ENCODE measurements around the gene ACKR2. TPM values are rescaled to one million over a fixed set of nuclear protein-coding genes. Genes with fewer than 3 reads are reported as not detected.

The ACKR2 gene
- total RNA-seq, 4 donors from 2014 or later: 1.4 to 9.2 (median 5.2) TPM

DNA sequence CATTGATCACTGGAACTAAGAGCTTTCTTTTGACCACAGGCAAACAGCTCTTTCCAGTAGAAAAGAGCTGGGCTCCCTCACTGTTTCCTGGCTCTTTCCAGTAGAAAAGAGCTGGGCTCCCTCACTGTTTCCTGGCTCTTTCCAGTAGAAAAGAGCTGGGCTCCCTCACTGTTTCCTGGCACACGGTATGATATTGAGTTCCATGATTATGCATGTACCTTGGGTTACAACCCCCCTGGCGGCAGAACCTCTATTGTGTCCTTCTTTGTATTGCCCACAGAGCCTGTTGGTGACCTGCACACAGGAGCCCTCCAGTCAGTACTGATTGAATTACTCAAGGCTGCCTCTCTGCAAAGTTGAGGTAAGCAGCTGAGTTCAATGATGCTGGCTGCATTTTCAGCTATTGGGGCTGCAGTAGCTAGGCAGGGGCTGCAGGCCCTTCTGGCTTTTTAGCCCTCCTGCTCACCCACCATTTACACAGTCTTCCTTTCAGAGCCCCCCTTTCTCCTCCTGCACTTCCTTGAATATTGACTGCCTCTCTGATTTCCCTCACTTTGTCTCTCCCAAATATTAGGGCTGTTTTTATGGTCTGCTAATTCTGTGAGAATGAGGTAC lies 10.2 kb downstream of the ACKR2 start:
- peak overlapping the region; percentile 60 to 83 (median 72) for H3K27ac ChIP-seq
- no peaks in the 10 kb centered on the region for H3K36me3 ChIP-seq
- no peaks in the 10 kb centered on the region for H3K9me3 ChIP-seq
- 33 to 50% methylated on average over 1 to 2 of the region's 2 CpGs for WGBS, 2 donors (ENCODE audit: low coverage in 1 of 2)
- TF ChIP-seq, protein P1, sequence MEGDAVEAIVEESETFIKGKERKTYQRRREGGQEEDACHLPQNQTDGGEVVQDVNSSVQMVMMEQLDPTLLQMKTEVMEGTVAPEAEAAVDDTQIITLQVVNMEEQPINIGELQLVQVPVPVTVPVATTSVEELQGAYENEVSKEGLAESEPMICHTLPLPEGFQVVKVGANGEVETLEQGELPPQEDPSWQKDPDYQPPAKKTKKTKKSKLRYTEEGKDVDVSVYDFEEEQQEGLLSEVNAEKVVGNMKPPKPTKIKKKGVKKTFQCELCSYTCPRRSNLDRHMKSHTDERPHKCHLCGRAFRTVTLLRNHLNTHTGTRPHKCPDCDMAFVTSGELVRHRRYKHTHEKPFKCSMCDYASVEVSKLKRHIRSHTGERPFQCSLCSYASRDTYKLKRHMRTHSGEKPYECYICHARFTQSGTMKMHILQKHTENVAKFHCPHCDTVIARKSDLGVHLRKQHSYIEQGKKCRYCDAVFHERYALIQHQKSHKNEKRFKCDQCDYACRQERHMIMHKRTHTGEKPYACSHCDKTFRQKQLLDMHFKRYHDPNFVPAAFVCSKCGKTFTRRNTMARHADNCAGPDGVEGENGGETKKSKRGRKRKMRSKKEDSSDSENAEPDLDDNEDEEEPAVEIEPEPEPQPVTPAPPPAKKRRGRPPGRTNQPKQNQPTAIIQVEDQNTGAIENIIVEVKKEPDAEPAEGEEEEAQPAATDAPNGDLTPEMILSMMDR (IDR thresholded peaks at IDR 0.05): peak in 2 of 5 experiments; percentile 29 to 53
- no peak for TF ChIP-seq POLR2AphosphoS5 (IDR thresholded peaks at IDR 0.05)
- in situ Hi-C loops (cut with MboI; ENCODE audit: low pct_ligation_motif_present in 1 of 4, low pct_unique_long_range_greater_than_20kb in 1 of 4, low sequenced_read_pairs in 3 of 4) (no loop called here), intact Hi-C loops (cut with DNase I; ENCODE audit: low total_unique reads) (no loop called here)
- H3K27me3 ChIP-seq: no peaks in the 10 kb centered on the region
- H3K4me1 ChIP-seq: peaks cover 3 to 58% (median 24%) of the 10 kb centered on the region in 4 donors
- H3K4me3 ChIP-seq: no peak overlapping the region
- DNase-seq: peak; percentile 59

DNA sequence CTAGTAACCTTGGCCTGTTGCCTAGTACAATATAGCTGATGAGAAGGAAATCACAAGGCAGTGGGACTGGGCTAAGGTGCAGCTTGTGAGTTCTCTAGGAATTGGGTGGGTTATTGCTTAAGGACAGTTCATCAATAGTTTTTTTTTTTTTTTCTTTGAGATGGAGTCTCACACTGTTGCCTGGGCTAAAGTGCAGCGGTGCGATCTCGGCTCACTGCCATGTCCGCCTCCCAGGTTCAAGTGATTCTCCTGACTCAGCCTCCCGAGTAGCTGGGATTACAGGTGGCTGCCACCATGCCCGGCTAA lies 11.5 kb downstream of the ACKR2 start:
- in situ Hi-C loops (cut with MboI; ENCODE audit: low pct_ligation_motif_present in 1 of 4, low pct_unique_long_range_greater_than_20kb in 1 of 4, low sequenced_read_pairs in 3 of 4): no loop called here
- no peak overlapping the region for H3K4me3 ChIP-seq
- H3K36me3 ChIP-seq: no peaks in the 10 kb centered on the region
- peak overlapping the region; percentile 23 to 83 (median 66) for H3K27ac ChIP-seq
- WGBS, 2 donors (ENCODE audit: low coverage in 1 of 2): 67% methylated on average over 6 of the region's 6 CpGs; no CpG with 5 or more reads in 1 of the 2 donors
- peak; percentile 42 for DNase-seq
- TF ChIP-seq EP300 (IDR thresholded peaks at IDR 0.05; ENCODE audit: low read depth) (no peak), POLR2AphosphoS5 (IDR thresholded peaks at IDR 0.05) (no peak), POLR2A (IDR thresholded peaks at IDR 0.05) (no peak)
- TF ChIP-seq, protein P1 (IDR thresholded peaks at IDR 0.05): no peak
- no peaks in the 10 kb centered on the region for H3K27me3 ChIP-seq
- no peaks in the 10 kb centered on the region for H3K9me3 ChIP-seq
- intact Hi-C loops (cut with DNase I; ENCODE audit: low total_unique reads): no loop called here
- peaks cover 0 to 46% (median 16%) of the 10 kb centered on the region in 4 donors for H3K4me1 ChIP-seq

- in situ Hi-C loops (cut with MboI; ENCODE audit: low pct_ligation_motif_present in 1 of 4, low pct_unique_long_range_greater_than_20kb in 1 of 4, low sequenced_read_pairs in 3 of 4) (no loop called here), intact Hi-C loops (cut with DNase I; ENCODE audit: low total_unique reads) (no loop called here)
- WGBS, 2 donors (ENCODE audit: low coverage in 1 of 2): 88 to 93% methylated on average over 2 to 3 of the region's 3 CpGs
- Histone ChIP-seq H3K4me3 (no peak overlapping the region), H3K27ac (peak overlapping the region in 1 of 4 donors; percentile 7), H3K27me3 (no peaks in the 10 kb centered on the region), H3K36me3 (no peaks in the 10 kb centered on the region), H3K4me1 (peaks cover 0 to 51% (median 17%) of the 10 kb centered on the region in 4 donors), H3K9me3 (no peaks in the 10 kb centered on the region)
- DNase-seq: no peak
- TF ChIP-seq POLR2AphosphoS5 (IDR thresholded peaks at IDR 0.05): no peak
- no peak for TF ChIP-seq EP300 (IDR thresholded peaks at IDR 0.05; ENCODE audit: low read depth)
- TF ChIP-seq POLR2A (IDR thresholded peaks at IDR 0.05): no peak
- TF ChIP-seq, protein P1 (IDR thresholded peaks at IDR 0.05): no peak
These were observed 13.6 kb downstream of the ACKR2 start for GRCh38 chr3:42822828-42823227.

GRCh38 chr3:42823351-42823750 lies 14.1 kb downstream of the ACKR2 start:
- intact Hi-C loops (cut with DNase I; ENCODE audit: low total_unique reads): no loop called here
- no peak for DNase-seq
- TF ChIP-seq POLR2A (IDR thresholded peaks at IDR 0.05) (no peak), EP300 (IDR thresholded peaks at IDR 0.05; ENCODE audit: low read depth) (no peak), POLR2AphosphoS5 (IDR thresholded peaks at IDR 0.05) (no peak)
- TF ChIP-seq, protein P1 (IDR thresholded peaks at IDR 0.05): no peak
- in situ Hi-C loops (cut with MboI; ENCODE audit: low pct_ligation_motif_present in 1 of 4, low pct_unique_long_range_greater_than_20kb in 1 of 4, low sequenced_read_pairs in 3 of 4): no loop called here
- no peaks in the 10 kb centered on the region for H3K9me3 ChIP-seq
- H3K4me1 ChIP-seq: peaks cover 0 to 55% (median 20%) of the 10 kb centered on the region in 4 donors
- H3K4me3 ChIP-seq: no peak overlapping the region
- 45 to 63% methylated on average over 1 to 2 of the region's 2 CpGs for WGBS, 2 donors (ENCODE audit: low coverage in 1 of 2)
- H3K27me3 ChIP-seq: no peaks in the 10 kb centered on the region
- peak overlapping the region in 1 of 4 donors; percentile 7 for H3K27ac ChIP-seq
- H3K36me3 ChIP-seq: no peaks in the 10 kb centered on the region

All from transverse colon (tissue), 4 donors.